Kidney tubule cell (primary cell): Measurements from ENCODE around the gene CTBS.

ENCODE experiments used
- DNase-seq: peaks from one replicate; pipeline ENCODE4 v3.0.0-alpha.2; 2018; ENCODE audit warnings: low spot score

CTBS gene

GRCh38 chr1:84506002-84506728, 68.1 kb downstream of the CTBS start, which contains the start of the genes GNG5 and SPATA1:
Gene GNG5, minus strand, starts transcription at chr1:84506581. Its CDS starts 490 bp downstream, at chr1:84506091.
Gene SPATA1, plus strand, starts transcription at chr1:84506386. Its CDS starts 9,974 bp downstream, at chr1:84516360.
- DNase-seq: peak; percentile 97

GRCh38 chr1:84505493-84506001, 68.7 kb downstream of the CTBS start:
- peak; percentile 69 for DNase-seq

GRCh38 chr1:84504580-84505492, 69.4 kb downstream of the CTBS start:
- DNase-seq: peak; percentile 61

GRCh38 chr1:84502927-84503326, 71.3 kb downstream of the CTBS start:
- DNase-seq: no peak
